GM23338 (cell line): ENCODE measurements around the gene OGA. TPM values are rescaled to one million over a fixed set of nuclear protein-coding genes. Genes with fewer than 3 reads are reported as not detected.

Experiments used
- ATAC-seq: fragments of 200-7000 bp; cut with Tn5 transposase; 3 replicates; pipeline ENCODE4 v1.9.1; 2020
- DNase-seq: peaks from one replicate; pipeline ENCODE4 v3.0.0-alpha.2; 2015; ENCODE audit warnings: low spot score
- H2AFZ ChIP-seq: fragments of 200-600 bp; sonication (generic); 2 replicates; pipeline ENCODE4 v1.8.0; 2016; ENCODE audit warnings: antibody characterized with exemption, mild to moderate bottlenecking, moderate library complexity
- H3F3A ChIP-seq: fragments of 200-600 bp; sonication (generic); replicated peaks from 2 replicates; pipeline ENCODE4 v1.8.0; 2017; ENCODE audit warnings: antibody characterized with exemption, mixed run types, low read depth
- H3K27ac ChIP-seq: fragments of 200-600 bp; sonication (generic); 2 replicates; pipeline ENCODE4 v1.6.1; 2016; ENCODE audit warnings: low read depth
- H3K27me3 ChIP-seq: fragments of 200-600 bp; sonication (generic); 2 replicates; pipeline ENCODE4 v1.8.0; 2016; ENCODE audit warnings: mild to moderate bottlenecking, mixed run types, moderate library complexity; ENCODE audit not compliant: insufficient read depth
- H3K36me3 ChIP-seq: fragments of 200-600 bp; sonication (generic); 2 replicates; pipeline ENCODE4 v1.8.0; 2016; ENCODE audit warnings: mild to moderate bottlenecking; ENCODE audit not compliant: insufficient read depth
- H3K4me1 ChIP-seq: fragments of 200-600 bp; sonication (generic); 2 replicates; pipeline ENCODE4 v1.8.0; 2016; ENCODE audit warnings: mild to moderate bottlenecking, moderate library complexity; ENCODE audit not compliant: insufficient read depth
- H3K4me2 ChIP-seq: fragments of 200-600 bp; sonication (generic); 2 replicates; pipeline ENCODE4 v1.7.1; 2017; ENCODE audit warnings: mixed run types
- H3K4me3 ChIP-seq: fragments of 200-600 bp; sonication (generic); 2 replicates; pipeline ENCODE4 v1.6.1; 2016; ENCODE audit warnings: mixed run types
- H3K79me2 ChIP-seq: fragments of 200-600 bp; sonication (generic); replicated peaks from 2 replicates; pipeline ENCODE4 v1.8.0; 2017; ENCODE audit warnings: mild to moderate bottlenecking; ENCODE audit not compliant: insufficient read depth
- H3K9me2 ChIP-seq: fragments of 200-600 bp; sonication (generic); 2 replicates; pipeline ENCODE4 v1.8.0; 2017; ENCODE audit not compliant: insufficient read depth
- H4K20me1 ChIP-seq: fragments of 200-600 bp; sonication (generic); replicated peaks from 2 replicates; pipeline ENCODE4 v1.8.0; 2017; ENCODE audit warnings: mild to moderate bottlenecking; ENCODE audit not compliant: insufficient read depth
- H3K27ac Mint-ChIP-seq: 2 replicates; pipeline ENCODE4 v1.8.0; 2020; ENCODE audit warnings: inconsistent platforms, mild to moderate bottlenecking, moderate library complexity, mixed read lengths
- H3K27me3 Mint-ChIP-seq: 3 replicates; pipeline ENCODE4 v1.8.0; 2022; ENCODE audit warnings: low read depth, mild to moderate bottlenecking, moderate library complexity, mixed read lengths, inconsistent platforms; ENCODE audit not compliant: insufficient read depth, poor library complexity
- H3K36me3 Mint-ChIP-seq: 3 replicates; pipeline ENCODE4 v1.8.0; 2021; ENCODE audit warnings: low read depth, mild to moderate bottlenecking, inconsistent platforms, moderate library complexity, mixed read lengths
- H3K4me1 Mint-ChIP-seq: 3 replicates; pipeline ENCODE4 v1.8.0; 2020; ENCODE audit warnings: mild to moderate bottlenecking, inconsistent platforms, mixed read lengths
- H3K4me3 Mint-ChIP-seq: 3 replicates; pipeline ENCODE4 v1.8.0; 2021; ENCODE audit warnings: moderate library complexity, mild to moderate bottlenecking, inconsistent platforms, mixed read lengths
- H3K9me3 Mint-ChIP-seq: 3 replicates; pipeline ENCODE4 v1.8.0; 2020; ENCODE audit warnings: moderate library complexity, mild to moderate bottlenecking, inconsistent platforms, mixed read lengths
- CREB1 ChIP-seq: fragments of 250-450 bp; sonication (Bioruptor Pico); IDR thresholded peaks from 2 replicates; pipeline ENCODE4 v1.5.0; 2020; ENCODE audit warnings: low read depth, mild to moderate bottlenecking, moderate library complexity
- EZH2 ChIP-seq: fragments of 200-600 bp; sonication (generic); IDR thresholded peaks from one replicate; pipeline ENCODE4 v1.8.0; 2017; ENCODE audit warnings: antibody characterized with exemption, mild to moderate bottlenecking, low read depth; ENCODE audit not compliant: unreplicated experiment
- EZH2phosphoT487 ChIP-seq: fragments of 200-600 bp; sonication (generic); IDR thresholded peaks from one replicate; pipeline ENCODE4 v1.8.1; 2018; ENCODE audit warnings: antibody characterized with exemption; ENCODE audit not compliant: unreplicated experiment
- NANOG ChIP-seq: IDR thresholded peaks from 2 replicates; pipeline ENCODE4 v1.6.1; 2016; ENCODE audit warnings: antibody characterized with exemption, borderline replicate concordance
- STAT1 ChIP-seq: IDR thresholded peaks from one replicate; pipeline ENCODE4 v1.6.1; 2016; ENCODE audit warnings: antibody characterized with exemption; ENCODE audit not compliant: unreplicated experiment
- ZNF114 ChIP-seq: fragments of 250-450 bp; sonication (Bioruptor Pico); IDR thresholded peaks from 2 replicates; pipeline ENCODE4 v1.5.0; 2020; ENCODE audit warnings: mild to moderate bottlenecking, moderate library complexity
- ZNF331 ChIP-seq: fragments of 250-450 bp; sonication (Bioruptor Pico); IDR thresholded peaks from 2 replicates; pipeline ENCODE4 v1.5.0; 2020; ENCODE audit warnings: low read depth, mild to moderate bottlenecking, moderate library complexity
- polyA plus RNA-seq: library from polyadenylated mRNA; unstranded; fragments of >200 nt; fragmentation: Nextera tagmentation; extraction: Ambion mirVana; gene quantifications from 2 replicates; pipeline ENCODE4 v1.2.1, GENCODE V29; 2016
- total RNA-seq: library from RNA; depleted of rRNA; stranded (reverse); fragments of >200 nt; shearing (Covaris generic); gene quantifications from 2 replicates; pipeline ENCODE4 v1.2.3, GENCODE V29; 2014
- TF ChIP-seq, protein P1 (sequence below): IDR thresholded peaks from 2 replicates; pipeline ENCODE4 v1.6.1; 2016; ENCODE audit warnings: antibody characterized with exemption
- TF ChIP-seq, protein P2 (sequence below), 2 experiments: fragments of 200-600 bp in 1 of 2; sonication (generic) in 1 of 2; conservative IDR thresholded peaks; 2 replicates each; pipeline versions ENCODE4 v1.5.1 to v1.6.1; 2016 to 2017; ENCODE audit warnings: antibody characterized with exemption in 2 of 2, low read depth in 2 of 2, mild to moderate bottlenecking in 2 of 2, moderate library complexity in 1 of 2
- TF ChIP-seq, protein P3 (sequence below): fragments of 250-450 bp; sonication (Bioruptor Pico); IDR thresholded peaks from 2 replicates; pipeline ENCODE4 v1.5.0; 2020; ENCODE audit warnings: mild to moderate bottlenecking, moderate library complexity

OGA gene
- total and polyA plus RNA-seq, 2 experiments from 2014 or later, result 68.4 to 131 TPM

DNA sequence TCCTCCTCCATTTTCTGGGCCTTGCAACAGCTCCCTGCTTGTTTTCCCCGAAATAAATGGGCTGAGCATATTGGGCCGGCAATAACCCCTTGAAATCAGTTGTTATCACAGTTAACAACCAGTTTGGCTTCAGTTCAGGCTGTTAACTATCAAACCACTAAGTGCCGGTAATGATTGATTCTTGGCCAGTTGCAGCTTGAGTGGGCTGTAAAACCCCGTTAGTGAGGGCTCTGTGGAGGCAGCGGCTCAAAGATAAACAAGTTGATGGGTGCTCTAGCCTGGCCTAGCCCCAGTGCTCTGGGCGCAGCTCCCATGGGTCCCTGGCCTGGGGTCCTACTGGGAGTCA lies 50.7 kb downstream of the OGA start:
- Histone ChIP-seq H3K36me3 (no peaks in the 10 kb centered on the region), H3K27me3 (peaks cover 14% of the 10 kb centered on the region), H4K20me1 (no peaks in the 10 kb centered on the region), H3K4me2 (no peak overlapping the region), H3K4me1 (peaks cover 3% of the 10 kb centered on the region; the same call in 1 of the 2 replicates), H3K27ac (no peak overlapping the region), H3K4me3 (no peak overlapping the region), H3K9me2 (no peaks in the 10 kb centered on the region), H2AFZ (no peak overlapping the region), H3F3A (peaks cover under 1% of the 10 kb centered on the region; the same call in 1 of the 2 replicates), H3K79me2 (no peaks in the 10 kb centered on the region)
- Mint-ChIP-seq H3K36me3 (no peaks in the 10 kb centered on the region; the same call in 2 of the 3 replicates), H3K27me3 (peaks cover 25% of the 10 kb centered on the region), H3K4me3 (no peak overlapping the region), H3K9me3 (no peaks in the 10 kb centered on the region), H3K27ac (no peak overlapping the region), H3K4me1 (peaks cover 18% of the 10 kb centered on the region)
- ATAC-seq, result no peak
- no peak for TF ChIP-seq CREB1 (CRISPR knock-in tag)
- no peak for TF ChIP-seq EZH2phosphoT487
- no peak for TF ChIP-seq EZH2
- TF ChIP-seq, protein P1, sequence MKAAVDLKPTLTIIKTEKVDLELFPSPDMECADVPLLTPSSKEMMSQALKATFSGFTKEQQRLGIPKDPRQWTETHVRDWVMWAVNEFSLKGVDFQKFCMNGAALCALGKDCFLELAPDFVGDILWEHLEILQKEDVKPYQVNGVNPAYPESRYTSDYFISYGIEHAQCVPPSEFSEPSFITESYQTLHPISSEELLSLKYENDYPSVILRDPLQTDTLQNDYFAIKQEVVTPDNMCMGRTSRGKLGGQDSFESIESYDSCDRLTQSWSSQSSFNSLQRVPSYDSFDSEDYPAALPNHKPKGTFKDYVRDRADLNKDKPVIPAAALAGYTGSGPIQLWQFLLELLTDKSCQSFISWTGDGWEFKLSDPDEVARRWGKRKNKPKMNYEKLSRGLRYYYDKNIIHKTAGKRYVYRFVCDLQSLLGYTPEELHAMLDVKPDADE, result no peak
- TF ChIP-seq ZNF114 (CRISPR knock-in tag), result no peak
- TF ChIP-seq ZNF331 (CRISPR knock-in tag), result no peak
- no peak for TF ChIP-seq STAT1
- no peak for TF ChIP-seq NANOG
- TF ChIP-seq, protein P2, sequence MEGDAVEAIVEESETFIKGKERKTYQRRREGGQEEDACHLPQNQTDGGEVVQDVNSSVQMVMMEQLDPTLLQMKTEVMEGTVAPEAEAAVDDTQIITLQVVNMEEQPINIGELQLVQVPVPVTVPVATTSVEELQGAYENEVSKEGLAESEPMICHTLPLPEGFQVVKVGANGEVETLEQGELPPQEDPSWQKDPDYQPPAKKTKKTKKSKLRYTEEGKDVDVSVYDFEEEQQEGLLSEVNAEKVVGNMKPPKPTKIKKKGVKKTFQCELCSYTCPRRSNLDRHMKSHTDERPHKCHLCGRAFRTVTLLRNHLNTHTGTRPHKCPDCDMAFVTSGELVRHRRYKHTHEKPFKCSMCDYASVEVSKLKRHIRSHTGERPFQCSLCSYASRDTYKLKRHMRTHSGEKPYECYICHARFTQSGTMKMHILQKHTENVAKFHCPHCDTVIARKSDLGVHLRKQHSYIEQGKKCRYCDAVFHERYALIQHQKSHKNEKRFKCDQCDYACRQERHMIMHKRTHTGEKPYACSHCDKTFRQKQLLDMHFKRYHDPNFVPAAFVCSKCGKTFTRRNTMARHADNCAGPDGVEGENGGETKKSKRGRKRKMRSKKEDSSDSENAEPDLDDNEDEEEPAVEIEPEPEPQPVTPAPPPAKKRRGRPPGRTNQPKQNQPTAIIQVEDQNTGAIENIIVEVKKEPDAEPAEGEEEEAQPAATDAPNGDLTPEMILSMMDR (conservative IDR thresholded peaks at IDR 0.05; ENCODE audit: low read depth in 2 of 2), result no peak
- DNase-seq, result no peak

DNA sequence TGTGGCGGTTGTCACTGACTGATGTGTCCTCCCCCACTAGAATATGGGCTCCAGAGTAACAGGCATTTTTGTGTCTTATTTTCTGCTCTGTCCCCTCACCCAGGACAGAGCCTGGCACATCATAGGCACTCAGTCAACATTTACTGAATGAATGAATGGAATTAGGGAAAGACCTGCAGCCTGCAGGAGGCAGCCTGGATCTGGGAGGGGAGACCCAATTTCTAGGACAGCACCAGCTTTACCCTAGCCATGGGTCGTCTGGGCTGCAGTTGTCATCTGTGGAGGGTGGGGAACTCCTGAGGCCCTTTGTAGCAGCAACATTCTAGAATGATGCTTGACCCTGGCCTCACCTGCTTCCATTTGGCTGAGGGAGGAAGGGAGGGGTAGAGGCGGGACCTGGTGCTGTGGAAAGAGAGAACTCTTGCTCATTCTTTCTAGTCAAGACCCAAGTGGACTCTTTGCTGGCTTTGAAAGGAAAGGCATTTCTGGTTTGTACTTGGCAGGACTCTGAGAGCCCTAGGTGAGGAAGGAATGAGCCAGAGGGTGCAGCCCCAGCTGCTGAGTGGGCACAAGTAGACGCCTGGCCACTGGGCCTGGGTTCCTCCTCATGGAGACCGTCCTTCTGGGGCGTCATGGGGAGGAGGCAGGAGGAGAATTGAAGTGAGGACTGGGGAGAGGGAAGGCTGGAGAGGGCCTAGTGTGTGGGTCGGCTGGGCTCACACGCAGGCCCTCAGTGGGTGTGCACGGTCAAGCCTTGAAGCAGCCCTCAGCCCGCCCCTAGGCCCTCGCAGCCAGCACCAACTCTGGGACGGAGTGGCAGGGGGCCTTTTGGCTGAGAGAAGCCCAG lies 51.3 kb downstream of the OGA start:
- Histone ChIP-seq H3F3A (no peaks in the 10 kb centered on the region), H3K27me3 (peaks cover 8% of the 10 kb centered on the region), H3K9me2 (no peaks in the 10 kb centered on the region), H3K4me3 (no peak overlapping the region), H3K4me2 (no peak overlapping the region), H3K36me3 (no peaks in the 10 kb centered on the region), H3K27ac (no peak overlapping the region), H3K79me2 (no peaks in the 10 kb centered on the region), H2AFZ (no peak overlapping the region), H3K4me1 (no peaks in the 10 kb centered on the region; the same call in 1 of the 2 replicates), H4K20me1 (no peaks in the 10 kb centered on the region)
- peaks cover 19% of the 10 kb centered on the region for H3K27me3 Mint-ChIP-seq
- H3K36me3 Mint-ChIP-seq, result no peaks in the 10 kb centered on the region; the same call in 2 of the 3 replicates
- no peak overlapping the region for H3K4me3 Mint-ChIP-seq
- H3K9me3 Mint-ChIP-seq, result no peaks in the 10 kb centered on the region
- H3K4me1 Mint-ChIP-seq, result peaks cover 13% of the 10 kb centered on the region
- DNase-seq (no peak), ATAC-seq (no peak)
- H3K27ac Mint-ChIP-seq, result no peak overlapping the region
- TF ChIP-seq, protein P1, result no peak
- TF ChIP-seq, protein P3, sequence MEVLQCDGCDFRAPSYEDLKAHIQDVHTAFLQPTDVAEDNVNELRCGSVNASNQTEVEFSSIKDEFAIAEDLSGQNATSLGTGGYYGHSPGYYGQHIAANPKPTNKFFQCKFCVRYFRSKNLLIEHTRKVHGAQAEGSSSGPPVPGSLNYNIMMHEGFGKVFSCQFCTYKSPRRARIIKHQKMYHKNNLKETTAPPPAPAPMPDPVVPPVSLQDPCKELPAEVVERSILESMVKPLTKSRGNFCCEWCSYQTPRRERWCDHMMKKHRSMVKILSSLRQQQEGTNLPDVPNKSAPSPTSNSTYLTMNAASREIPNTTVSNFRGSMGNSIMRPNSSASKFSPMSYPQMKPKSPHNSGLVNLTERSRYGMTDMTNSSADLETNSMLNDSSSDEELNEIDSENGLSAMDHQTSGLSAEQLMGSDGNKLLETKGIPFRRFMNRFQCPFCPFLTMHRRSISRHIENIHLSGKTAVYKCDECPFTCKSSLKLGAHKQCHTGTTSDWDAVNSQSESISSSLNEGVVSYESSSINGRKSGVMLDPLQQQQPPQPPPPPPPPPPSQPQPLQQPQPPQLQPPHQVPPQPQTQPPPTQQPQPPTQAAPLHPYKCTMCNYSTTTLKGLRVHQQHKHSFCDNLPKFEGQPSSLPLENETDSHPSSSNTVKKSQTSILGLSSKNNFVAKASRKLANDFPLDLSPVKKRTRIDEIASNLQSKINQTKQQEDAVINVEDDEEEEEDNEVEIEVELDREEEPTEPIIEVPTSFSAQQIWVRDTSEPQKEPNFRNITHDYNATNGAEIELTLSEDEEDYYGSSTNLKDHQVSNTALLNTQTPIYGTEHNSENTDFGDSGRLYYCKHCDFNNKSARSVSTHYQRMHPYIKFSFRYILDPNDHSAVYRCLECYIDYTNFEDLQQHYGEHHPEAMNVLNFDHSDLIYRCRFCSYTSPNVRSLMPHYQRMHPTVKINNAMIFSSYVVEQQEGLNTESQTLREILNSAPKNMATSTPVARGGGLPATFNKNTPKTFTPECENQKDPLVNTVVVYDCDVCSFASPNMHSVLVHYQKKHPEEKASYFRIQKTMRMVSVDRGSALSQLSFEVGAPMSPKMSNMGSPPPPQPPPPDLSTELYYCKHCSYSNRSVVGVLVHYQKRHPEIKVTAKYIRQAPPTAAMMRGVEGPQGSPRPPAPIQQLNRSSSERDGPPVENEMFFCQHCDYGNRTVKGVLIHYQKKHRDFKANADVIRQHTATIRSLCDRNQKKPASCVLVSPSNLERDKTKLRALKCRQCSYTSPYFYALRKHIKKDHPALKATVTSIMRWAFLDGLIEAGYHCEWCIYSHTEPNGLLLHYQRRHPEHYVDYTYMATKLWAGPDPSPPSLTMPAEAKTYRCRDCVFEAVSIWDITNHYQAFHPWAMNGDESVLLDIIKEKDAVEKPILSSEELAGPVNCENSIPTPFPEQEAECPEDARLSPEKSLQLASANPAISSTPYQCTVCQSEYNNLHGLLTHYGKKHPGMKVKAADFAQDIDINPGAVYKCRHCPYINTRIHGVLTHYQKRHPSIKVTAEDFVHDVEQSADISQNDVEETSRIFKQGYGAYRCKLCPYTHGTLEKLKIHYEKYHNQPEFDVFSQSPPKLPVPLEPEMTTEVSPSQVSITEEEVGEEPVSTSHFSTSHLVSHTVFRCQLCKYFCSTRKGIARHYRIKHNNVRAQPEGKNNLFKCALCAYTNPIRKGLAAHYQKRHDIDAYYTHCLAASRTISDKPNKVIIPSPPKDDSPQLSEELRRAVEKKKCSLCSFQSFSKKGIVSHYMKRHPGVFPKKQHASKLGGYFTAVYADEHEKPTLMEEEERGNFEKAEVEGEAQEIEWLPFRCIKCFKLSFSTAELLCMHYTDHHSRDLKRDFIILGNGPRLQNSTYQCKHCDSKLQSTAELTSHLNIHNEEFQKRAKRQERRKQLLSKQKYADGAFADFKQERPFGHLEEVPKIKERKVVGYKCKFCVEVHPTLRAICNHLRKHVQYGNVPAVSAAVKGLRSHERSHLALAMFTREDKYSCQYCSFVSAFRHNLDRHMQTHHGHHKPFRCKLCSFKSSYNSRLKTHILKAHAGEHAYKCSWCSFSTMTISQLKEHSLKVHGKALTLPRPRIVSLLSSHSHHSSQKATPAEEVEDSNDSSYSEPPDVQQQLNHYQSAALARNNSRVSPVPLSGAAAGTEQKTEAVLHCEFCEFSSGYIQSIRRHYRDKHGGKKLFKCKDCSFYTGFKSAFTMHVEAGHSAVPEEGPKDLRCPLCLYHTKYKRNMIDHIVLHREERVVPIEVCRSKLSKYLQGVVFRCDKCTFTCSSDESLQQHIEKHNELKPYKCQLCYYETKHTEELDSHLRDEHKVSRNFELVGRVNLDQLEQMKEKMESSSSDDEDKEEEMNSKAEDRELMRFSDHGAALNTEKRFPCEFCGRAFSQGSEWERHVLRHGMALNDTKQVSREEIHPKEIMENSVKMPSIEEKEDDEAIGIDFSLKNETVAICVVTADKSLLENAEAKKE (CRISPR knock-in tag), result no peak
